ENCODE data around the gene PCDHB6. TPM values are rescaled to one million over a fixed set of nuclear protein-coding genes. Genes with fewer than 3 reads are reported as not detected.
A peak's percentile ranks its signal among the peaks of the same experiment; 100 is the strongest.
"Not testable (repeated sequence)": the region's sequence is repeated elsewhere in the genome, so short reads cannot be mapped to it uniquely, and the experiment has no call there.

Gene PCDHB6
- total RNA-seq, 5 donors from 2014 or later (not counting 1 experiment from before 2014, with no cell fraction given) = not detected

DNA sequence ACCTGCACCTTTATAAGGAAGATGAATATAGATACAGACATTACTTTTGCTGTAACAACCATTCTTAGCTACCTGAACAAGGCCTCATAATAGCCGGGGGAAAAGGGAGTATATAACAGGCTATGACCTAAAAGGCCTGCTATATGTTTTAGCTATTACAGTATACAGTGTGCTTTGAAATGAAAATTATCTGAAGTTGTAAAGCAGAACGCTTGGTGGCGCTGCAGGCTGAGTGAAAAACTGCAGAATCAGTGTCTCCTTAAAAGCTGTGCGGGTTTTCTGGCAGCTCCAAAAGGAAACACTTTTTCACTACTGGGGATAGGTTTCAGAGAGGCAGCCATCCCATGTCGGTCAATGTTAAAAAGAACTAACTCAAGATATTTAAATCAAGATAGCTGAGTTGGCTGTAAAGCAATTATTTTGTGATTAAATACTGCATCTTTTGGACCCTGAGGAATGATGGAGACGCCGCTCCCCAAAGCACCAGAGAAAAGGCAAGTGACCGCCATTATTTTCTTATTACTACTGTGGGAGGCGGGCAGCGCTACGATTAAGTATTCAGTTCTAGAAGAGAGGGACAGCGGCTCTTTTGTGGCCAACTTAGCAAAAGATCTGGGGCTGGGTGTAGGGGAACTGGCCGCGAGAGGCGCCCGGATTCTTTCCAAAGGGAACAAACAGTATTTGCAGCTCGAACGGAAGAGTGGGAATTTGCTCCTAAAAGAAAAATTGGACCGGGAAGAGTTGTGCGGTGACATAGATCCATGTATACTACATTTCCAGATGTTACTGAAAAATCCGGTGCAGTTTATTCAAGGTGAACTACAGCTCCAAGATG lies 5.9 kb downstream of the PCDHB6 start:
- 23% methylated on average over 10 of the region's 21 CpGs for WGBS (ENCODE audit: insufficient coverage)
- Mint-ChIP-seq H3K27ac (no peak overlapping the region), H3K4me3 (no peak overlapping the region), H3K9me3 (peaks cover 0 to 32% (median 27%) of the 10 kb centered on the region in 3 donors), H3K36me3 (peaks cover 7% of the 10 kb centered on the region), H3K27me3 (peaks cover 38 to 57% of the 10 kb centered on the region in 2 donors), H3K4me1 (no peaks in the 10 kb centered on the region)
- Histone ChIP-seq H3K4me3 (ENCODE audit: control insufficient read depth in 1 of 2, extremely low read depth in 1 of 2, low read length in 1 of 2) (no peak overlapping the region), H3K27ac (ENCODE audit: low read length) (no peak overlapping the region), H3K36me3 (ENCODE audit: control insufficient read depth in 2 of 2, extremely low read depth in 1 of 2, insufficient read depth in 1 of 2, low read length in 1 of 2) (no peaks in the 10 kb centered on the region), H3K4me1 (ENCODE audit: control insufficient read depth in 1 of 2, extremely low read depth in 1 of 2, insufficient read depth in 2 of 2, low read length in 2 of 2) (no peaks in the 10 kb centered on the region), H3K9me3 (no peaks in the 10 kb centered on the region), H3K27me3 (replicated peaks in 1 of 2; ENCODE audit: control insufficient read depth in 2 of 2, extremely low read depth in 1 of 2, insufficient read depth in 2 of 2, low read length in 1 of 2) (peaks cover 9 to 29% of the 10 kb centered on the region in 2 experiments)
- no peak for DNase-seq
- POLR2A ChIA-PET = no interaction called here
- CTCF ChIA-PET = no interaction called here
- no peak for ATAC-seq (replicated peaks in 1 of 4)

DNA sequence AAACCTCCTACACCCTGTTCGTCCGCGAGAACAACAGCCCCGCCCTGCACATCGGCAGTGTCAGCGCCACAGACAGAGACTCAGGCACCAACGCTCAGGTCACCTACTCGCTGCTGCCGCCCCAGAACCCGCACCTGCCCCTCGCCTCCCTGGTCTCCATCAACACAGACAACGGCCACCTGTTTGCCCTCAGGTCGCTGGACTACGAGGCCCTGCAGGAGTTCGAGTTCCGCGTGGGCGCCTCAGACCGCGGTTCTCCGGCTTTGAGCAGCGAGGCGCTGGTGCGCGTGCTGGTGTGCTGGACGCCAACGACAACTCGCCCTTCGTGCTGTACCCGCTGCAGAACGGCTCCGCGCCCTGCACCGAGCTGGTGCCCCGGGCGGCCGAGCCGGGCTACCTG lies 7.5 kb downstream of the PCDHB6 start:
- H3K4me1 ChIP-seq (ENCODE audit: control insufficient read depth in 1 of 2, extremely low read depth in 1 of 2, insufficient read depth in 2 of 2, low read length in 2 of 2); DNase-seq; H3K27ac Mint-ChIP-seq; POLR2A ChIA-PET; H3K9me3 ChIP-seq; H3K4me3 ChIP-seq (ENCODE audit: control insufficient read depth in 1 of 2, extremely low read depth in 1 of 2, low read length in 1 of 2); ATAC-seq (replicated peaks in 1 of 4); H3K4me3 Mint-ChIP-seq; H3K36me3 Mint-ChIP-seq; CTCF ChIA-PET; H3K4me1 Mint-ChIP-seq; H3K36me3 ChIP-seq (ENCODE audit: control insufficient read depth in 2 of 2, extremely low read depth in 1 of 2, insufficient read depth in 1 of 2, low read length in 1 of 2); H3K27ac ChIP-seq (ENCODE audit: low read length): not testable (repeated sequence)
- 40% methylated on average over 21 of the region's 38 CpGs for WGBS (ENCODE audit: insufficient coverage)
- peaks cover 0 to 26% (median 18%) of the 10 kb centered on the region in 3 donors for H3K9me3 Mint-ChIP-seq
- H3K27me3 ChIP-seq (replicated peaks in 1 of 2; ENCODE audit: control insufficient read depth in 2 of 2, extremely low read depth in 1 of 2, insufficient read depth in 2 of 2, low read length in 1 of 2) = peaks cover 6 to 21% of the 10 kb centered on the region in 2 experiments
- peaks cover 35 to 47% of the 10 kb centered on the region in 2 donors for H3K27me3 Mint-ChIP-seq

DNA sequence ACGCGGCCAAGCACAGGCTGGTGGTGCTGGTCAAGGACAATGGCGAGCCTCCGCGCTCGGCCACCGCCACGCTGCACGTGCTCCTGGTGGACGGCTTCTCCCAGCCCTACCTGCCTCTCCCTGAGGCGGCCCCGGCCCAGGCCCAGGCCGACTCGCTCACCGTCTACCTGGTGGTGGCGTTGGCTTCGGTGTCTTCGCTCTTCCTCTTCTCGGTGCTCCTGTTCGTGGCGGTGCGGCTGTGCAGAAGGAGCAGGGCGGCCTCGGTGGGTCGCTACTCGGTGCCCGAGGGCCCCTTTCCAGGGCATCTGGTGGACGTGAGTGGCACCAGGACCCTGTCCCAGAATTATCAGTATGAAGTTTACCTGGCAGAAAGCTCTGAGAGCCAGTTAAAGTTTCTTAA lies 8.0 kb downstream of the PCDHB6 start:
- POLR2A ChIA-PET; DNase-seq; H3K4me3 ChIP-seq (ENCODE audit: control insufficient read depth in 1 of 2, extremely low read depth in 1 of 2, low read length in 1 of 2); H3K4me1 ChIP-seq (ENCODE audit: control insufficient read depth in 1 of 2, extremely low read depth in 1 of 2, insufficient read depth in 2 of 2, low read length in 2 of 2); H3K9me3 ChIP-seq; CTCF ChIA-PET; H3K27ac Mint-ChIP-seq; H3K4me3 Mint-ChIP-seq; H3K36me3 ChIP-seq (ENCODE audit: control insufficient read depth in 2 of 2, extremely low read depth in 1 of 2, insufficient read depth in 1 of 2, low read length in 1 of 2); H3K36me3 Mint-ChIP-seq; H3K27ac ChIP-seq (ENCODE audit: low read length); H3K4me1 Mint-ChIP-seq; ATAC-seq (replicated peaks in 1 of 4): not testable (repeated sequence)
- peaks cover 6 to 21% of the 10 kb centered on the region in 2 experiments for H3K27me3 ChIP-seq (replicated peaks in 1 of 2; ENCODE audit: control insufficient read depth in 2 of 2, extremely low read depth in 1 of 2, insufficient read depth in 2 of 2, low read length in 1 of 2)
- Mint-ChIP-seq H3K9me3 (peaks cover 0 to 24% (median 18%) of the 10 kb centered on the region in 3 donors), H3K27me3 (peaks cover 31 to 44% of the 10 kb centered on the region in 2 donors)
- 48% methylated on average over 9 of the region's 28 CpGs for WGBS (ENCODE audit: insufficient coverage)

DNA sequence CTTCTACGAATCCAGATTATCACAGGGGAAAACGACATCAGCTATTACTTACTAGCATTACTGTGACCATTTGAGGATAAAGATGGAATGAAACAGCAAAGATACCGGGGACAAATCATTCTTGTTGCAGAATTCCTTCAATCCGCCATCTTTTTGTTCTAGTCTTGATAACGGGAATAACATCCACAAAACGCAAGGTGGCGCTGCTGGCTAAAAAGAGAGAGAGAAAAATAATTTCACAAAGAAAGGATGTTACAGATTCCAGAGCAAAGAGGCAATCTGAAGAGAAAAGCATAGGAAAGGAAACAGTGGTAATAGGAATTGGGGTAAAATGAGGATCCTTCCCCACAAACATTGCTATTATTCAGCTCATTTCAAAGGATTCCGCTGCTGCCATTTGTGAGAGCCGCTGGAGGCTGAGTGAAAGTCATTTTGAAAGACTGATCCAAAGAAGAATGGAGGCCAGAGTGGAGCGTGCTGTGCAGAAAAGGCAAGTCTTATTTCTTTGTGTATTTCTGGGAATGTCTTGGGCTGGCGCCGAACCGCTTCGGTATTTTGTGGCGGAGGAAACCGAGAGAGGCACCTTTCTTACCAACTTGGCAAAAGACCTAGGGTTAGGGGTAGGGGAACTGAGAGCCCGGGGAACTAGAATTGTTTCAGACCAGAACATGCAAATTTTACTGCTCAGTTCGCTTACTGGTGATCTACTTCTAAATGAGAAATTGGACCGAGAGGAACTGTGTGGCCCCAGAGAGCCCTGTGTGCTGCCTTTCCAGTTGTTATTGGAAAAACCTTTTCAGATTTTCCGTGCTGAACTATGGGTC lies 22.7 kb downstream of the PCDHB6 start, which contains the start of gene PCDHB7:
PCDHB7 (plus strand) TSS at position 264 of the 824 bp plus-strand sequence; CDS start at position 456, 192 bp downstream.
- no peak within 1 kb of the TSS for H3K27ac Mint-ChIP-seq
- WGBS (ENCODE audit: insufficient coverage) = 52% methylated on average over 9 of the region's 20 CpGs
- H3K27me3 Mint-ChIP-seq = peaks cover 36 to 43% of the 10 kb centered on the region in 2 donors
- H3K9me3 Mint-ChIP-seq = peaks cover 6 to 10% (median 8%) of the 10 kb centered on the region in 3 donors
- no peaks in the 10 kb centered on the region for H3K36me3 Mint-ChIP-seq
- peaks cover 0 to 14% of the 10 kb centered on the region in 2 experiments for H3K27me3 ChIP-seq (replicated peaks in 1 of 2; ENCODE audit: control insufficient read depth in 2 of 2, extremely low read depth in 1 of 2, insufficient read depth in 2 of 2, low read length in 1 of 2)
- no peaks in the 10 kb centered on the region for H3K36me3 ChIP-seq (ENCODE audit: control insufficient read depth in 2 of 2, extremely low read depth in 1 of 2, insufficient read depth in 1 of 2, low read length in 1 of 2)
- ChIA-PET POLR2A (no interaction called here), CTCF (interaction anchor here (1.0 to 1.5 kb wide), 2 partner anchors 392 kb away, joined by 3 to 5 read pairs; no protein-coding TSS in a partner anchor)
- no peak within 1 kb of the TSS for H3K4me3 ChIP-seq (ENCODE audit: control insufficient read depth in 1 of 2, extremely low read depth in 1 of 2, low read length in 1 of 2)
- H3K4me1 ChIP-seq (ENCODE audit: control insufficient read depth in 1 of 2, extremely low read depth in 1 of 2, insufficient read depth in 2 of 2, low read length in 2 of 2) = no peaks in the 10 kb centered on the region
- DNase-seq = peak in 7 of 35 experiments; percentile 5 to 40 (median 12)
- peaks cover 2 to 7% (median 5%) of the 10 kb centered on the region in 3 donors for H3K4me1 Mint-ChIP-seq
- H3K4me3 Mint-ChIP-seq = peak within 1 kb of the TSS in 1 of 3 donors; percentile 3
- no peak for ATAC-seq (replicated peaks in 1 of 4)
- no peak within 1 kb of the TSS for H3K27ac ChIP-seq (ENCODE audit: low read length)
- no peaks in the 10 kb centered on the region for H3K9me3 ChIP-seq

DNA sequence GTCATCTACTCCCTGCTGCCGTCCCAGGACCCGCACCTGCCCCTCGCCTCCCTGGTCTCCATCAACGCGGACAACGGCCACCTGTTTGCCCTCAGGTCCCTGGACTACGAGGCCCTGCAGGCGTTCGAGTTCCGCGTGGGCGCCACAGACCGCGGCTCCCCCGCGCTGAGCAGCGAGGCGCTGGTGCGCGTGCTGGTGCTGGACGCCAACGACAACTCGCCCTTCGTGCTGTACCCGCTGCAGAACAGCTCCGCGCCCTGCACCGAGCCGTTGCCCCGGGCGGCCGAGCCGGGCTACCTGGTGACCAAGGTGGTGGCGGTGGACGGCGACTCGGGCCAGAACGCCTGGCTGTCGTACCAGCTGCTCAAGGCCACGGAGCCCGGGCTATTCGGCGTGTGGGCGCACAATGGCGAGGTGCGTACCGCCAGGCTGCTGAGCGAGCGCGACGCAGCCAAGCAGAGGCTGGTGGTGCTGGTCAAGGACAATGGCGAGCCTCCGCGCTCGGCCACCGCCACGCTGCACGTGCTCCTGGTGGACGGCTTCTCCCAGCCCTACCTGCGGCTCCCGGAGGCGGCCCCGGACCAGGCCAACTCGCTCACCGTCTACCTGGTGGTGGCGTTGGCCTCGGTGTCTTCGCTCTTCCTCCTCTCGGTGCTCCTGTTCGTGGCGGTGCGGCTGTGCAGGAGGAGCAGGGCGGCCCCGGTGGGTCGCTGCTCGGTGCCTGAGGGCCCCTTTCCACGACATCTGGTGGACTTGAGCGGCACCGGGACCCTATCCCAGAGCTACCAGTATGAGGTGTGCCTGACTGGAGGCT lies 24.6 kb downstream of the PCDHB6 start:
- H3K4me3 Mint-ChIP-seq; H3K9me3 ChIP-seq; ATAC-seq (replicated peaks in 1 of 4); H3K27ac ChIP-seq (ENCODE audit: low read length); H3K4me1 Mint-ChIP-seq; H3K36me3 Mint-ChIP-seq; POLR2A ChIA-PET; DNase-seq; H3K36me3 ChIP-seq (ENCODE audit: control insufficient read depth in 2 of 2, extremely low read depth in 1 of 2, insufficient read depth in 1 of 2, low read length in 1 of 2); H3K4me3 ChIP-seq (ENCODE audit: control insufficient read depth in 1 of 2, extremely low read depth in 1 of 2, low read length in 1 of 2); CTCF ChIA-PET; H3K27ac Mint-ChIP-seq; H3K4me1 ChIP-seq (ENCODE audit: control insufficient read depth in 1 of 2, extremely low read depth in 1 of 2, insufficient read depth in 2 of 2, low read length in 2 of 2); H3K9me3 Mint-ChIP-seq: not testable (repeated sequence)
- WGBS (ENCODE audit: insufficient coverage) = 49% methylated on average over 50 of the region's 79 CpGs
- peaks cover 0 to 19% of the 10 kb centered on the region in 2 experiments for H3K27me3 ChIP-seq (replicated peaks in 1 of 2; ENCODE audit: control insufficient read depth in 2 of 2, extremely low read depth in 1 of 2, insufficient read depth in 2 of 2, low read length in 1 of 2)
- peaks cover 26 to 27% of the 10 kb centered on the region in 2 donors for H3K27me3 Mint-ChIP-seq

DNA sequence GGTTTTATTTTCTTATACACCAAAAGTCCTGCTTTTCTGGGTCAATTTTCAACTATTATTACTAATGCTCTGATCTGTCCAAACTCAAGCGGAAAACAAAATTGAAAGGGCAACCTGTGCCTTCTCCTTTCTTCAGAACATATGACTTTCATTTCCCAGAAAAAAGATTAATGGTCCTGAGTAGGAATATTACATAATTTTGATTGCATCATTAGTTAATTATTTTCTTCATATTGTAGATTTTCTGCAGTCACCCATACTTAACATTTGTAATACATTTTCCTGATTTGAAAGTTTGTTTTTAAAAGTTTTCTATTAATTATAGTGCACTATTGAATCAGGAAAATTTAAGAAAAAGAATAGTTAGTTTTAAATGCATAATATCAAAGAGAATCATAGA lies 26.1 kb downstream of the PCDHB6 start:
- Mint-ChIP-seq H3K27me3 (peaks cover 26 to 32% of the 10 kb centered on the region in 2 donors), H3K9me3 (peaks cover 0 to 13% (median 8%) of the 10 kb centered on the region in 3 donors), H3K4me1 (peaks cover 2 to 7% (median 5%) of the 10 kb centered on the region in 3 donors), H3K36me3 (no peaks in the 10 kb centered on the region), H3K4me3 (no peak overlapping the region), H3K27ac (no peak overlapping the region)
- CTCF ChIA-PET = no interaction called here
- H3K4me3 ChIP-seq (ENCODE audit: control insufficient read depth in 1 of 2, extremely low read depth in 1 of 2, low read length in 1 of 2) = no peak overlapping the region
- POLR2A ChIA-PET = no interaction called here
- DNase-seq (no peak), ATAC-seq (replicated peaks in 1 of 4) (no peak)
- H3K27me3 ChIP-seq (replicated peaks in 1 of 2; ENCODE audit: control insufficient read depth in 2 of 2, extremely low read depth in 1 of 2, insufficient read depth in 2 of 2, low read length in 1 of 2) = peaks cover 0 to 27% of the 10 kb centered on the region in 2 experiments
- H3K27ac ChIP-seq (ENCODE audit: low read length) = no peak overlapping the region
- no peaks in the 10 kb centered on the region for H3K9me3 ChIP-seq
- no peaks in the 10 kb centered on the region for H3K36me3 ChIP-seq (ENCODE audit: control insufficient read depth in 2 of 2, extremely low read depth in 1 of 2, insufficient read depth in 1 of 2, low read length in 1 of 2)
- no CpG with 5 or more reads among the region's 1 CpG for WGBS (ENCODE audit: insufficient coverage)
- no peaks in the 10 kb centered on the region for H3K4me1 ChIP-seq (ENCODE audit: control insufficient read depth in 1 of 2, extremely low read depth in 1 of 2, insufficient read depth in 2 of 2, low read length in 2 of 2)
